Tongue (tissue), 2 donors: Measurements from ENCODE around the gene TEAD1. TPM values are rescaled to one million over a fixed set of nuclear protein-coding genes. Genes with fewer than 3 reads are reported as not detected.

Experiments
- DNase-seq: peaks from one replicate; pipeline ENCODE4 v3.0.0-alpha.2; 2015
- total RNA-seq: library from RNA; depleted of rRNA; stranded (reverse); fragments of >200 nt; gene quantifications from one replicate; pipeline ENCODE4 v1.2.3, GENCODE V29; 2014

TEAD1 gene
- total RNA-seq, result 131 TPM

- peak; percentile 98 for DNase-seq
Observed at GRCh38 chr11:12673924-12674570, at the start of gene TEAD1. Gene TEAD1, plus strand, starts transcription at chr11:12674421.

DNA sequence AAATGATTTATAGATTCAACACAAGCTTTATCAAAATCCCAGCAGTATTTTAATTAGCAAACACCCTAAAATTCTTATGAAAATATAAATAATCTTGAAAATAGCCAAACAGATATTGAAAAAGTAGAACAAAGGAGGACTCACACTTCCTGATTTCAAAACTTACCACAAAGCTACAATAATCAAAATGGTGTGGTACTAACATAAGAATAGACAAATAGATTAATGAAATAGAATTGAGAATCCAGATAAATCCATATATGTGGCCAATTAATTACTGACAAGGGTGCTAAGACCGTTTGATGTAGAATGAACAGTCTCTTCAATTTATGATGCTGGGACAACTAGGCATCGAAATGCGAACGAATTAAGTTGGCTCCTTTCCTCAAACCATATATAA is 49.6 kb upstream of the TEAD1 start:
- no peak for DNase-seq

- no peak for DNase-seq
Observed at GRCh38 chr11:12625438-12626071, 48.7 kb upstream of the TEAD1 start.

- no peak for DNase-seq
Observed at GRCh38 chr11:12626616-12627015, 47.6 kb upstream of the TEAD1 start.

GRCh38 chr11:12628314-12628713 is 45.9 kb upstream of the TEAD1 start:
- DNase-seq, result no peak

- DNase-seq, result no peak
Observed at GRCh38 chr11:12629601-12630313, 44.5 kb upstream of the TEAD1 start.

DNA sequence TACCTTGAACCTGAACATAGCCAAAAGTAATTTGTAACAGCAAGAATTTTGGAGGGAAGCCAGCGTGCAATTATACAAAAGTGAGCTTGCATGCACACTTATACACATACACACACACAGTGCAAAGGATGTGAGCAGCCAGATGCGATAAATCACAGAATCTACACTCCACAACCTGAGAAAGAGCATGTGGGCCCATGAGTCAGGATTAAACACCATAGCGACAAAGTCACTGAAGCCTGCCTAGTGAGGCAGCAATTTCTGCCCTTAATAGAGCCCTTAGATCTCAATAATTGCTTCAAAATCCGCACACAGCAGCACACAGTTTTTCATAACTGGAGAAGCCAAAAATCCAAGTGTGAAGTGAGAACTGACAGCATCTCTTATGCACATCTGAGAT is 42.6 kb upstream of the TEAD1 start:
- DNase-seq, result no peak

DNA sequence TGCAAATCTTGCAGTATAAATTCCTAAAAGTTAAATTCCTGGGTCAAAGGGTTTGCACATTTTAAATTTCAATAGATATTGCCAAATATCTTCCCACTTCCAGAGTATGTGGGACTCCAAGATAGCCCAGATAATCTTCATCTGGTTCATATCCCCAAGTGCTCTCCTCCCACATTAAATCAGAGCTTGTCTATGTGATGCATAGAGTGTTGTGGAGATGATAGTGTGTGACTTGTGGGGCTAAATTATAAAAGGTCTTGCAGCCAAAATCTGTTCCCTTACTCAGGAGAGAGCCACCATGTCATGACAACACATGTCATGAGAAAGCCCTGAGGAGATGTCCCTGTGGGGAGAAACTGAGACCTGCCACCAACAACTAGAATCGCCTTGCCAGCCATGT is 39.9 kb upstream of the TEAD1 start:
- no peak for DNase-seq

GRCh38 chr11:12636871-12637410 is 37.3 kb upstream of the TEAD1 start:
- DNase-seq, result no peak

GRCh38 chr11:12639388-12639787 is 34.8 kb upstream of the TEAD1 start:
- DNase-seq, result no peak

- DNase-seq, result no peak
Observed at GRCh38 chr11:12640355-12640754, 33.9 kb upstream of the TEAD1 start.

DNA sequence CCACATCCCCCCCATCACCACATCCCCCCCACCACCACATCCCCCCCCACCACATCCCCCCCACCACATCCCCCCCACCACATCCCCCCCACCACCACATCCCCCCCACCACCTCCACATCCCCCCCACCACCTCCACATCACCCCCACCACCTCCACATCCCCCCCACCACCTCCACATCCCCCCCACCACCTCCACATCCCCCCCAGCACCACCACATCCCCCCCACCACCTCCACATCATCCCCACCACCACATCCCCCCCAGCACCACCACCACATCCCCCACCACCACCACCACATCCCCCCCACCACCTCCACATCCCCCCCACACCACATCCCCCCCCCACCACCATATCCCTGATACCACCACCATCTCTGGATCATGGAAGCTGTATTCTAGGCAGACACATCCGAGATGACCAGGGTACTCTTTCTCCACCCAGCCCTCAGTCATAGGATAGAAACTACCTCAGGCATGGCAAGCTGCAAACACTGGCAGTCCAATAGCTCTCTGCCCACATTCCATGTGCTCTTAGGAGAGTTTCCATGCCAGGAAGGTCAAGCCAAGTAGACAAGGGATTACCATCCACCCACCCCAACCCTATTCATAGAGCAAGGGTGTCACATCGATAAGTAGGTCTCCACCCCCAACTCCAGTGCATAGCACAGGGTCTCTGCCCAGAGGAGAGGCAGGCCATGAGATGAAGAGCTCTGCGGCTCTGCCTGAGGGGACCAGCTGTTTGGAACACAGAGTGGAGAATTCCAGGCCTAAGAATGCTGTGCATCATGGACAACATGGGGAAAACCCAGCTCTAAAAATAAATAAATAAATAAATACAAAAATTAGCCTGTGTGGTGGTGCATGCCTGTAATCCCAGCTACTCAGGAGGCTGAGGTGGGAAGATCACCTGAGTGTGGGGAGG is 33.0 kb upstream of the TEAD1 start:
- DNase-seq, result peak; percentile 18

DNA sequence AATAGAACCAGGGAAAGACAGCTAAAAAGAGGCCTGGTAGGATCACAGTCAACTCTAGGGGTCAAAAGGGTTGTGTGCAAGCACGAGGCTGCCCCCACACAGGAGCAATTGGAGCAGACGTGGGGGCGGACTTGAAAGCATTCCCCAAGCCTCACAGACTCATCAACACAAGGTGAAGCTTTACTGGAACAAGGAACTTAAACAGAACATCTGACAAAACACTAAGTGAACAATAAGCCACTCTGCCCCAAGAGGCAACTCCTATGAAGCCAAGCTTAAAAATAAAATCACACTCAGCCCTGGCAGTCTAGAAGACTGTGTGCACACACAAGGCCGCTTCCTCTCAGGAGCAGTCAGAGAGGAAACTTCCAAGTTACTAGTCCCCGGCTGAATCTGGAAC is 32.2 kb upstream of the TEAD1 start:
- DNase-seq, result peak; percentile 21

DNA sequence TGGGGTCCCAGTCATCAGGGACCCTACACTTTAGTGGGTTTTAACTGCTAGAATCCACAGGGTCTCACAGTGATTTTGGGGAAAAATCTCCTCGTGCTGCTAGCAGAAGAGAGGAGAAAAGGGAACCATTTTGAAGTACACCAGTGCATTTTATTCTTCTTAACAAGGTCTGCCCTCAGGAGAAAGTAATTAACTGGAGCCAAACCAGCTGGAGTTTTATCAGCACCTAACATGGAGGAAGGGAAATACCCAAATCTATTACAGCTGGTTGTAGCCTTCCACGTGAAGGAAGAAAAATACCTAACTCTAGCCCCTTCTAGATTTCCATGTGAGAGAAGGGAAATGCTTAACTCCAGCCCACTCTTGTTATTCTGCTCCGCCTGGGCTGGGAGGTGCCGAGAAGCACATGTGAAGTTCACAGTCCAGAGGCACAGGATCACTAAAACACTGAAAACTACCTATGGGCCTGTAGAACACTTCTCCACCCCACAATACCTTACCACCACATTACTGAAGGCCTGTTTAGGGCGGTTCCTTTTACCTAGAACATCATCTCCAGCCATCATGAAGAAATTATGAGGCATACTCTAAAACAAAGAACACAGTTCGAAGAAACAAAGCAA is 31.3 kb upstream of the TEAD1 start:
- DNase-seq, result no peak

GRCh38 chr11:12646478-12646877 is 27.7 kb upstream of the TEAD1 start:
- no peak for DNase-seq

- no peak for DNase-seq
Observed at GRCh38 chr11:12653729-12654128, 20.5 kb upstream of the TEAD1 start.

GRCh38 chr11:12655842-12656241 is 18.4 kb upstream of the TEAD1 start:
- DNase-seq, result no peak

DNA sequence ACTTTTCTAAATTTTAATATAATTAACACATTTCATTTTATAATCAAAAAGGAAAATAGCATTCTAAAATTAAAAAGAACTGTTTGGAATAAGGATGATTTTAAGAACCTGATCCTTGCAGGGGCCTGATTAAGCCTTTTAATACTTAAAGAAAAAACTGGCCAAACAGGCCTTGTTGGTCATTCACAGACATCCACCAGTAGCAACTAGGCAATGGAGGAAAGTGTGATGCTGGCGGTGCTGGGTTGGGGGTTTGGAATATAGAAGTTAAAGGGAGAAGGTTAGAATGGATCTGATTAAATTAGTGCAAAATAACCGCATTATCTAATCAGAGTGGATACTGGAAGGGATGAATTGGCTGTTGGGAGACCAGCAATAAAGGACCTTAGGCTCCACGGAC is 16.9 kb upstream of the TEAD1 start:
- DNase-seq, result no peak

GRCh38 chr11:12657981-12658380 is 16.2 kb upstream of the TEAD1 start:
- no peak for DNase-seq

DNA sequence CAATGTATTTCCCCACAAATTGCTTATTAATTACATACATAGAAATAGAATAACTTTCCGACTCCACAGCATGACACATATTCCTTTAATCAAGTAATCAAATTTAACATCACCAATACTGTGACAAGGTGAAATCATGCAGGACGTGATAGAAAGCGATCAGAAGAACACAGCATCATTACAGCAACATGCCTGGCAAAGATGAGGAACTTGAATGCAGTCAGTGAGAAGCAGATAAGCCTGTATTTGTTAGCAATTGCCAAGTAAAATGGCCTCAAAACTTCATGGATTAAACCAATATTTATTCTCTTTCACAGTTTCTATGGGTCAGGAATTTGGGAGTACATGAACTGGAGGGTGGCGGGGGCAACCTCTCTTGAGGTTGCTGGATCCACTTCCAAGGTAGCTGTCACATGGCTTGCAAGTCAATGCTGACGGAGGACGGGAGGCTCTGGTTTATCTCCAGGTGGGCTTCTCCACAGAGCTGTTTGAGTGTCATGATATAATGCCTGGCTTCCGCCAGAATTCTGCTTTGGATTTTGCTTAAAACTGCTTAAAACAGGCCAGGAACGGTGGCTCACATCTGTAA is 12.0 kb upstream of the TEAD1 start:
- no peak for DNase-seq

GRCh38 chr11:12664385-12664784 is 9.8 kb upstream of the TEAD1 start:
- no peak for DNase-seq
